Renal pelvis (tissue), 4 donors: ENCODE data around the gene DAZAP1. TPM values are rescaled to one million over a fixed set of nuclear protein-coding genes. Genes with fewer than 3 reads are reported as not detected.

Experiments used
- DNase-seq: peaks from one replicate; pipeline ENCODE4 v3.0.0-alpha.2; 2013
- polyA plus RNA-seq, 3 donors: library from polyadenylated mRNA; unstranded; fragments of 120-200 nt; gene quantifications; one replicate each; pipeline ENCODE4 v1.2.1, GENCODE V29; 2013; ENCODE audit not compliant: insufficient read length in 3 of 3

The DAZAP1 gene
- polyA plus RNA-seq, 3 donors = 85.2 to 99.4 (median 98.2) TPM

- DNase-seq = no peak
These were observed 18.1 kb upstream of the DAZAP1 start for GRCh38 chr19:1389033-1389940.

- no peak for DNase-seq
These were observed 16.4 kb upstream of the DAZAP1 start for GRCh38 chr19:1390890-1391423.

GRCh38 chr19:1392407-1392806 lies 15.0 kb upstream of the DAZAP1 start:
- DNase-seq = no peak

- no peak for DNase-seq
These were observed 14.4 kb upstream of the DAZAP1 start for GRCh38 chr19:1392939-1393530.

- no peak for DNase-seq
These were observed 13.5 kb upstream of the DAZAP1 start for GRCh38 chr19:1393841-1394240.

GRCh38 chr19:1394252-1395193 lies 12.9 kb upstream of the DAZAP1 start:
- DNase-seq = no peak

GRCh38 chr19:1395194-1396018 lies 12.0 kb upstream of the DAZAP1 start:
- DNase-seq = no peak

- DNase-seq = no peak
These were observed 11.2 kb upstream of the DAZAP1 start for GRCh38 chr19:1396019-1396767.

- DNase-seq = no peak
These were observed 10.4 kb upstream of the DAZAP1 start for GRCh38 chr19:1396768-1397679.

GRCh38 chr19:1397838-1398237 lies 9.5 kb upstream of the DAZAP1 start:
- no peak for DNase-seq

- DNase-seq = no peak
These were observed 8.3 kb upstream of the DAZAP1 start for GRCh38 chr19:1399079-1399478.

GRCh38 chr19:1399745-1400144 lies 7.6 kb upstream of the DAZAP1 start:
- no peak for DNase-seq

- no peak for DNase-seq
These were observed 6.9 kb upstream of the DAZAP1 start for GRCh38 chr19:1400281-1401137.

- DNase-seq = no peak
These were observed 6.1 kb upstream of the DAZAP1 start, which contains the start of gene GAMT for GRCh38 chr19:1401138-1401888. Gene GAMT (minus strand): TSS chr19:1401542. CDS start chr19:1401476, 66 bp downstream.

GRCh38 chr19:1401889-1402217 lies 5.5 kb upstream of the DAZAP1 start:
- DNase-seq = no peak

GRCh38 chr19:1402411-1403070 lies 4.8 kb upstream of the DAZAP1 start:
- DNase-seq = no peak
